Breast epithelium (tissue), 3 donors: ENCODE measurements around the gene ACO2.

Source experiments
- POLR2AphosphoS5 ChIP-seq, 3 donors: sonication (generic); formaldehyde crosslinking; IDR thresholded peaks; one replicate each; pipeline ENCODE4 v1.6.1; 2017; ENCODE audit warnings: antibody characterized with exemption in 3 of 3
- TF ChIP-seq, protein P1 (sequence below), 3 donors: fragments of 450-650 bp; IDR thresholded peaks; one replicate each; pipeline ENCODE4 v1.5.1; 2016 to 2017; ENCODE audit warnings: antibody characterized with exemption in 3 of 3, mild to moderate bottlenecking in 3 of 3, moderate library complexity in 3 of 3

DNA sequence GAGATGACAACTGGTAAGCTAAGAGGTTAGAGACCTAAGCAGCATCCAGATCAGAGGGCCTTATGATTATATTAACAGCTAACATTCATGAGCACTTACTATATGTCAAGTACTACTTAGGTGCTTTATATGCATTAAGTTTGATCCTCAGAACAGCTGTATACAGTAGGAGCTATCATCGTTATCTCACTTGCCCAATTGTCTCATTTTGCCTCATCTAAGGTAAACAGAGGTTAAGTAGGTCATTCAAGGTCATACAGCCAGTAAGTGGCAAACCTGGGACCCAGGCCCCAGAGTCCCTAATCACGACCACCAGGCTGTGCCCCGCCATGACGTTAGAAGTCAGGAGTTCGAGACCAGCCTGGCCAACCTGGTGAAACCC is 79.9 kb downstream of the ACO2 start:
- TF ChIP-seq POLR2AphosphoS5 (IDR thresholded peaks at IDR 0.05) = no peak
- TF ChIP-seq, protein P1, sequence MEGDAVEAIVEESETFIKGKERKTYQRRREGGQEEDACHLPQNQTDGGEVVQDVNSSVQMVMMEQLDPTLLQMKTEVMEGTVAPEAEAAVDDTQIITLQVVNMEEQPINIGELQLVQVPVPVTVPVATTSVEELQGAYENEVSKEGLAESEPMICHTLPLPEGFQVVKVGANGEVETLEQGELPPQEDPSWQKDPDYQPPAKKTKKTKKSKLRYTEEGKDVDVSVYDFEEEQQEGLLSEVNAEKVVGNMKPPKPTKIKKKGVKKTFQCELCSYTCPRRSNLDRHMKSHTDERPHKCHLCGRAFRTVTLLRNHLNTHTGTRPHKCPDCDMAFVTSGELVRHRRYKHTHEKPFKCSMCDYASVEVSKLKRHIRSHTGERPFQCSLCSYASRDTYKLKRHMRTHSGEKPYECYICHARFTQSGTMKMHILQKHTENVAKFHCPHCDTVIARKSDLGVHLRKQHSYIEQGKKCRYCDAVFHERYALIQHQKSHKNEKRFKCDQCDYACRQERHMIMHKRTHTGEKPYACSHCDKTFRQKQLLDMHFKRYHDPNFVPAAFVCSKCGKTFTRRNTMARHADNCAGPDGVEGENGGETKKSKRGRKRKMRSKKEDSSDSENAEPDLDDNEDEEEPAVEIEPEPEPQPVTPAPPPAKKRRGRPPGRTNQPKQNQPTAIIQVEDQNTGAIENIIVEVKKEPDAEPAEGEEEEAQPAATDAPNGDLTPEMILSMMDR (IDR thresholded peaks at IDR 0.05) = no peak
